ENCODE data around the gene ATP9A.
"Not testable (repeated sequence)": the region's sequence is repeated elsewhere in the genome, so short reads cannot be mapped to it uniquely, and the experiment has no call there.

GRCh38 chr20:51723026-51723425 is 45.2 kb downstream of the ATP9A start:
- not testable (repeated sequence) for TF ChIP-seq CTCF (tag by site-specific recombination; IDR thresholded peaks at IDR 0.05); ZNF350 (tag by site-specific recombination; IDR thresholded peaks at IDR 0.05); ZNF366 (tag by site-specific recombination; conservative IDR thresholded peaks at IDR 0.05); ZNF621 (tag by site-specific recombination; IDR thresholded peaks at IDR 0.05); ZNF830 (tag by site-specific recombination; IDR thresholded peaks at IDR 0.05; ENCODE audit: low read depth); ZNF239 (tag by site-specific recombination; IDR thresholded peaks at IDR 0.05); ATF2 (tag by site-specific recombination; IDR thresholded peaks at IDR 0.05; ENCODE audit: low read depth); ZFP3 (tag by site-specific recombination; IDR thresholded peaks at IDR 0.05; ENCODE audit: low read depth)

All from HEK293 (cell line).